ENCODE data around the gene SETD5.

DNA sequence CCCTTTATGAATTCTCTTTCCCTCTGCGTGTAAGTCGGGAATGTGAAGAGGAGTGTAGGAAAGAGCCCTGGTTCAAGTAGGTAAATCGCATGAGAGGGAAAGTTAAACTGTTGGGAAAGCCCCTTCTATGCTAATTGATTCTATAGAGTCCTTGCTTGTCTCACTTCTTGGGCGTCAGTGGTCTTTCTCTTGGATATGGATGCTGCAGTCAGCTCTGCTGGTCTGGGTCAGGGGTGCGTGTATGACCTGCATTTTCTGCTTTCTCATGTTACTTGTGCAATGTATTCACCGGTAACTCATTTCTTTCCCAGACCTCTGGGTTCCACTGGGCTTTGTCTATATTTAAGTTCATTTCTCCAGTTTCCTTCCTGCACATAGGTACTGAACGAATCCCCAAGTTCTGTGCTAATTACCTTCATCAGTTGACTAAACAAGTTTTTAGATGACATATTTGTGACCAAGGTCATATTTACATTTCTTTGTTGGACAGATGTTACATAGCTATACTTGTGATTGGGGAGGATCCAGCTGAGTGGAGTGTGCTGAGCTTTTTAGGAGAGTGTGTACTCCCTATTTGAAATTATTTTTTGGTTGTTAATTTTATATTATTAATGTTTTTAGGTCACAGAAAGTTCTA, 1.4 kb downstream of the SETD5 start:
- TF ChIP-seq CTCF (IDR thresholded peaks at IDR 0.05) (no peak), POLR2A (IDR thresholded peaks at IDR 0.05) (no peak)
